ENCODE measurements around the gene ZNRF3. TPM values are rescaled to one million over a fixed set of nuclear protein-coding genes. Genes with fewer than 3 reads are reported as not detected.

The ZNRF3 gene
- total RNA-seq, 1 donor from 2014 or later, result 10.5 TPM

DNA sequence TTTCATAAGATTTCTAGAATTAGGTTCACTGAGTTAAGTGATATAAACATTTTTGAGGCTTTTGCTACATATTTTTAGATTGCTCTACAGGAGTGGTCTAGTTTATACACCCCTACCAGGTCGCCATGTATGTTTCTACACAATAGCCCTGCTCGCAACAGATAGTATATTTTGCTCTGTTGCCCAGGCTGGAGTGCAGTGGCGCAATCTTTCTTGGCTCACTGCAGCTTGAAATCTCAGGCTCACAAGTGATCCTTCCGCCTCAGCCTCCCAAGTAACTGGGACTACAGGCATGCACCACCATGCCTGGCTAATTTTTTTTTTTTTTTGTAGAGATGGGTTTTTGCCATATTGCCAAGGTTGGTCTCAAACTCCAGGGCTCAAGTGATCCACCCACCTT, 10.4 kb downstream of the ZNRF3 start:
- TF ChIP-seq, protein P1, sequence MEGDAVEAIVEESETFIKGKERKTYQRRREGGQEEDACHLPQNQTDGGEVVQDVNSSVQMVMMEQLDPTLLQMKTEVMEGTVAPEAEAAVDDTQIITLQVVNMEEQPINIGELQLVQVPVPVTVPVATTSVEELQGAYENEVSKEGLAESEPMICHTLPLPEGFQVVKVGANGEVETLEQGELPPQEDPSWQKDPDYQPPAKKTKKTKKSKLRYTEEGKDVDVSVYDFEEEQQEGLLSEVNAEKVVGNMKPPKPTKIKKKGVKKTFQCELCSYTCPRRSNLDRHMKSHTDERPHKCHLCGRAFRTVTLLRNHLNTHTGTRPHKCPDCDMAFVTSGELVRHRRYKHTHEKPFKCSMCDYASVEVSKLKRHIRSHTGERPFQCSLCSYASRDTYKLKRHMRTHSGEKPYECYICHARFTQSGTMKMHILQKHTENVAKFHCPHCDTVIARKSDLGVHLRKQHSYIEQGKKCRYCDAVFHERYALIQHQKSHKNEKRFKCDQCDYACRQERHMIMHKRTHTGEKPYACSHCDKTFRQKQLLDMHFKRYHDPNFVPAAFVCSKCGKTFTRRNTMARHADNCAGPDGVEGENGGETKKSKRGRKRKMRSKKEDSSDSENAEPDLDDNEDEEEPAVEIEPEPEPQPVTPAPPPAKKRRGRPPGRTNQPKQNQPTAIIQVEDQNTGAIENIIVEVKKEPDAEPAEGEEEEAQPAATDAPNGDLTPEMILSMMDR (IDR thresholded peaks at IDR 0.05; ENCODE audit: insufficient read depth, low read length, poor library complexity, severe bottlenecking), result no peak
- no peak overlapping the region for H3K4me3 ChIP-seq (ENCODE audit: low read depth, low read length)
- DNase-seq (ENCODE audit: low read depth), result no peak

DNA sequence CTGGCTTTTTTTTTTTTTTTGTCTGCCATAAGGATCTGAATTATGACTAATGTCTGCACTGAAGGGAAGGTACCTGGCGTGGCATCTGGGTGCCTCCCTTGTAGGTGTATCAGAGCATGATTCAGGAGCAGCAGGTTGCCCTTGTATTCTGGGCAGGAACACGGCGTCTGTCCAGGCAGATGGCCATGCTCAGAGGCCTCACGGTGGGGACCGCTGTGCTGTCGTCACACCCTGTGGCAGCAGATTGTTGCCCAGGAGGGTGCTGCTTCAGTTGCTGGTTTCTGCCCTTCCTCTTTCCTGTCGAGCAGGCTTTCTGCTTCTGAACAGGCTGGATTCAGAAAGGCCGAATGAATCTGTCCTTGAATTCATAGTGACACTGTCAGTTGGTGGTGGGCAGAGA, 11.0 kb downstream of the ZNRF3 start:
- DNase-seq (ENCODE audit: low read depth), result no peak
- TF ChIP-seq, protein P1 (IDR thresholded peaks at IDR 0.05; ENCODE audit: insufficient read depth, low read length, poor library complexity, severe bottlenecking), result no peak
- no peaks in the 10 kb centered on the region for H3K36me3 ChIP-seq (ENCODE audit: control insufficient read depth, insufficient read depth, low read length)
- no peak overlapping the region for H3K4me3 ChIP-seq (ENCODE audit: low read depth, low read length)
- H3K27me3 ChIP-seq (ENCODE audit: control insufficient read depth, insufficient read depth, low read length), result no peaks in the 10 kb centered on the region

More for the DNA sequence above, 10.4 kb downstream of the ZNRF3 start:
- no peaks in the 10 kb centered on the region for H3K36me3 ChIP-seq (ENCODE audit: control insufficient read depth, insufficient read depth, low read length)
- no peaks in the 10 kb centered on the region for H3K27me3 ChIP-seq (ENCODE audit: control insufficient read depth, insufficient read depth, low read length)

DNA sequence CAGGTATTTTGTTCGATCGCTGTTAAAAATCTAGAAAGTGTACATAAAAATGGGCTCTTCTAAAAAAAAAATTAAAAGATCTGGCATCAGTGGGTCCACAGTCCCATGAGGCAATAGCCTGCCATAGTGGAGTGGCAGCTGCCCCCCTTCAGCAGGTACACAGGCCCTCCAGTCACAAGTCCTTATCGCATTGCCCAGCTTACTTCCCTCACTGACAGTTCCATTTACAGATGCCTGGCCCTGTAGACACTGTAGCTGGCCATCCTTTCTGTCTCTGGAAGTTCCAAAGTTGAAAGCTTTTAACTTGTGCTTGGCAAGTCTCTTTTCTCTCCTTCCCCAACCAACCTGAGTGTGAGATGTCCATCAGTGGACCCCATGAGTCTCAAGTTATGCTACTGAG, 11.4 kb downstream of the ZNRF3 start:
- no peak for DNase-seq (ENCODE audit: low read depth)
- Histone ChIP-seq H3K4me3 (ENCODE audit: low read depth, low read length) (no peak overlapping the region), H3K36me3 (ENCODE audit: control insufficient read depth, insufficient read depth, low read length) (no peaks in the 10 kb centered on the region), H3K27me3 (ENCODE audit: control insufficient read depth, insufficient read depth, low read length) (no peaks in the 10 kb centered on the region)
- TF ChIP-seq, protein P1 (IDR thresholded peaks at IDR 0.05; ENCODE audit: insufficient read depth, low read length, poor library complexity, severe bottlenecking), result no peak

DNA sequence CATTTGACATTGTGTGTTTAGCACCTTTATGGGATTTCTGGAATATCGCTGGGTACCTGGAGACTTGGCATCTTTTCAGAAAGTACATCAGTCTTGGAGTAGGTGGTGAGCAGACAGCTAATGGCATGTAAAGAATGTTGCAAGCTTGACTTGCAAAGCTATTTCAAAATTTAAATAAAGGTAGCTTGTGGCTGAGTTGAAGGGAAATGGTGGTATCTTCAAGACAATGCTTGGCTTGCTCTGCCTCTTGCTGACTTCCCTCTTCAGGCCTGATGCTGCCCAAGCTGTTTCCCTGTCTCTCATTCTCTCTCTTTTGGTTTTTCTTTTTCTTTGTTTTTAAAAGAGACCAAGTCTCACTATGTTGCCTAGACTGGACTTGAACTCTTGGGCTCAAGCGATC, 13.2 kb downstream of the ZNRF3 start:
- H3K4me3 ChIP-seq (ENCODE audit: low read depth, low read length), result no peak overlapping the region
- no peaks in the 10 kb centered on the region for H3K36me3 ChIP-seq (ENCODE audit: control insufficient read depth, insufficient read depth, low read length)
- no peaks in the 10 kb centered on the region for H3K27me3 ChIP-seq (ENCODE audit: control insufficient read depth, insufficient read depth, low read length)
- TF ChIP-seq, protein P1 (IDR thresholded peaks at IDR 0.05; ENCODE audit: insufficient read depth, low read length, poor library complexity, severe bottlenecking), result no peak
- peak; percentile 47 for DNase-seq (ENCODE audit: low read depth)

DNA sequence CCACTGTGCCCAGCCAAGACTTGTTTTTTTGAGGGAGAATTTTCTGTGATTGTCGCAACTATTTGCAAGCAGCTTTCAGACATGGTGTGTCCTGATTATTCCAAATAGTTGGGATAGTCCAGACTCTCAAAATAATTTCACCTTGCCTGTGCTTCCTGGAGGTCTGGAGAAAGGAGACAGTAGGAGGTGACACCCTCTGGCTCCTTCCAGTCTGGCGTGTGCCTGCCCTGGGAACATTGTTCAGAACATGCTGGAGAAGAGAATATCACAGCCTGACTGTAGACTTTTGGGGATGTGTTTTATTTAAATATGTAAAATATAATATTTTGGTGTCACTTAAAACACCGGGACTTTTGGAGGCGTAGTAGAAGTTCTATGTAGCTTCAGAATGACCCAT, 14.9 kb downstream of the ZNRF3 start:
- H3K36me3 ChIP-seq (ENCODE audit: control insufficient read depth, insufficient read depth, low read length), result no peaks in the 10 kb centered on the region
- no peak for DNase-seq (ENCODE audit: low read depth)
- H3K4me3 ChIP-seq (ENCODE audit: low read depth, low read length), result no peak overlapping the region
- TF ChIP-seq, protein P1 (IDR thresholded peaks at IDR 0.05; ENCODE audit: insufficient read depth, low read length, poor library complexity, severe bottlenecking), result no peak
- no peaks in the 10 kb centered on the region for H3K27me3 ChIP-seq (ENCODE audit: control insufficient read depth, insufficient read depth, low read length)

DNA sequence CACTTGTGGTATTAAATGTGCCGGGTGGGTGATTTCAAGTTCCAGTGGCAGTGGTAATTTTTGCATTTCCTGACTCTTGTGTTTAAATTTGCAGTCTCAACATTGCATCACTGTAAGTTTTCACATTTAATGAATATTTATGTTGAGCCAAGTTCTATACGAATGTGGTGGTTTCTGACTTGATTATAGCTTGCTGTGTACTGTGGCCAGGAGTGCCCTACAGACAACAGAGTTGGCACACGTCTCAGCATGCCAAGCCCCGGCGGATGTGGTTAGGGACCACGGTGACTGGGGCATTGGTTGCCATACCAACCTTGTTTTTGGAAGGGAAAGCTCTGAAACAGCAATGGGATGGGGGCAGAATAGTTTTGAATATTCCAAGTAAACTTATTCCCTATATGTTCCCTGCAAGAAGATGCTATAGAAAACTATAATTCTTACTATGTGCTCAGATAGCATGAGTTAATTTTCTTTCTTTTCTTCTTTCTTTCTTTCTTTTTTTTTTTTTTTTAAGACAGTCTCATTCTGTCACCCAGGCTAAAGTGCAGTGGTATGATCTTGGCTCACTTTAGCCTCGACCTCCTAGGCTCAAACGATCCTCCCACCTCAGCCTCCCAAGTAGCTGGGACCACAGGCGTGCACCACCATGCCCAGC, 16.0 kb downstream of the ZNRF3 start:
- DNase-seq (ENCODE audit: low read depth), result no peak
- TF ChIP-seq, protein P1 (IDR thresholded peaks at IDR 0.05; ENCODE audit: insufficient read depth, low read length, poor library complexity, severe bottlenecking), result no peak
- H3K4me3 ChIP-seq (ENCODE audit: low read depth, low read length), result no peak overlapping the region

More for the DNA sequence above, 16.0 kb downstream of the ZNRF3 start:
- H3K27me3 ChIP-seq (ENCODE audit: control insufficient read depth, insufficient read depth, low read length), result no peaks in the 10 kb centered on the region
- H3K36me3 ChIP-seq (ENCODE audit: control insufficient read depth, insufficient read depth, low read length), result no peaks in the 10 kb centered on the region

Measured in kidney epithelial cell (primary cell).